Activated effector memory CD4-positive, alpha-beta T cell treated with anti-CD3 and anti-CD28 coated beads, Interleukin-2, amount 50 U/mL, for 16 hours (primary cell): ENCODE measurements around the gene EVX2.

ENCODE experiments used
- DNase-seq: peaks from one replicate; pipeline ENCODE4 v3.0.0-alpha.2; 2020

EVX2 gene

DNA sequence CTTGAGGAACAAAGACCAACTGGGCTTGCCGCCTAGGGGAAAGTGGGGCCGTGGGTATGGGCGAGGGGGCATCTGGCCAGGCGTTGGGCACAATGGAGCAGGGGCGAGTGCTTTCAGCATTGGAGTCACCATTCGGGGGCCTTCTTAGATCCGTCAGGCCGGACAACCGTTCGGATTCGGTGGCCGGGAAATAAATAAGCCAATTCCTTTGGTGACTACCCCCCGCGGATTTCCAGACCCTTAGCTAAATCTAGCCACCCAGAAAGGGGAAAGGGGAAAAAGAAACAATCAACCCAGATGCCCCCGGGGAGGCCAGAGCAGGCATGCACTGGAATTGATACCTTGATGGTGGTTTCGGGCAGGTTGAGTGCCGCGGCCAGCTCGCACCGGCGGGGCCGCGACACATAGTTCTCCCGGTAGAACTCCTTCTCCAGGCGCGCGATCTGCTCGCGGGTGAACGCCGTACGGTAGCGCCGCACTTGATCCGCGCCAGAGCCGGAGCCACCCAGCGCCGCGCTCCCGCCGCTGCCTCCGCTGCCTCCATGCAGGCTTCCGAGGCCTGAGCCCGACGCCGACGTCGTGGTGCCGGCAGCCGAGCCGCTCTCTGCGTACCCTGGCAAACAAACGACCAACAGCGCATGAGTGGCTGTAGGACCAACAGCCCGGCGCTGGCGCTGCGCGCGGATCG, 1.8 kb downstream of the EVX2 start:
- peak; percentile 63 for DNase-seq

DNA sequence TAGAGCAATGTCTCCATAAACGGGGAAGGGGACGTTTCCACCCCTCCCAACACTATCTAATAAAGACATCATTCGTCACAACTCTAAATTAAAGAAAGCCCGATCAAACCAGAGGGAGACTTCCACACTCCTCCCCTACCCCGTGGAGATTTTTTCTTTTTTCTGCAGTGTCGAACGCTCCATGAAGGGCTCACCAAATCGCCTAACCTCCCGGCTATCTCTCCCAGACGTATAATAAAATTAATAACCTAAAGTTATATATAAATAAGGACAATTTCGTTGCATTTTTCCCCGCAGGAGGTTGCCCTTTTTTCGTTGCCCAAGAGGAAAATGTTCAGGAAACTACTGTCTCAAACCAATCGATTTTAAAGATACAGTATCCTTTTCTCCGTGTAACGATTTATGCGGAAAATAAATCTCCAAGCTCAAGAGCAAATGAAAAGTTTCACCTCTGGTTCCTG, 2.4 kb downstream of the EVX2 start:
- DNase-seq: no peak

DNA sequence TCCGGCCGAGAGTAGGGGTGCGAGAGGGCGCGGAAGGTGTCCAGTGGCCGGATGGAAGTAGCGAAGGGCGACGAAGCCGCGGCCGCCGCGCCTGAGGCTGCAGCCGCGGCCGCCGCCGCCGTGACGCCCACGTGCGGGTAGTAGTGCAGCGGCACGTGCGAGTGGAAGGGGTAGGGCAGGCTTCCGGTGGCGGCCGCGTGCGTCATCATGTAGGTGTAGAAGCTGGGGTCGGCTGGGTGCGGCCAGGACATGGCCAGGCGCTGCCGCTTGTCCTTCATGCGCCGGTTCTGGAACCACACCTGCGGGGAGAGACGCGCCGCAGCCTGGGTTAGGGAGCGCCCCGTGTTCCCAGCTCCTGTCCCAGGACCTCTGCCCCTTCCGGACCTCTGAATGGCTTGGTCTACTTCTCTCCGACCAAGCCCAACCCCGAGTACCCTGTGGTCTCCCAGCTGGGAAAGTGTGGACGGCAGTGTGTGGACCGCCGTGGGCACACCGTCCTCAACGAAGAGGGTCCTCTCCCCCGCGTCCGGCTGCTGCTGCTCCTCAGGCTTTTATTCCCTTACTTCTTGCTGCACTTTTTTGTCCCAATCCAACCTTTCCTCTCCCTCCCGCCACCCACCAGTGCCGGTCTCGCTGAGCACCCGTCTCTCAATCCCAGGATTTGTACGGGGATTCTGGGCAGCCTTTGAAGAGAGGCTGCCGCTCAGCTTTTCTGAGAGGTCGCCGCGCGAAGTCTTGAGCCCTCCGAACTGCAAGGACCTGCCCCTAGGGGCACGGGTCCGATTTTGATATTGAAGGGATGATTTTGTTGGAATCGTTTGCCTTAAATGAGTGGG, 3.0 kb downstream of the EVX2 start:
- DNase-seq: peak; percentile 63

DNA sequence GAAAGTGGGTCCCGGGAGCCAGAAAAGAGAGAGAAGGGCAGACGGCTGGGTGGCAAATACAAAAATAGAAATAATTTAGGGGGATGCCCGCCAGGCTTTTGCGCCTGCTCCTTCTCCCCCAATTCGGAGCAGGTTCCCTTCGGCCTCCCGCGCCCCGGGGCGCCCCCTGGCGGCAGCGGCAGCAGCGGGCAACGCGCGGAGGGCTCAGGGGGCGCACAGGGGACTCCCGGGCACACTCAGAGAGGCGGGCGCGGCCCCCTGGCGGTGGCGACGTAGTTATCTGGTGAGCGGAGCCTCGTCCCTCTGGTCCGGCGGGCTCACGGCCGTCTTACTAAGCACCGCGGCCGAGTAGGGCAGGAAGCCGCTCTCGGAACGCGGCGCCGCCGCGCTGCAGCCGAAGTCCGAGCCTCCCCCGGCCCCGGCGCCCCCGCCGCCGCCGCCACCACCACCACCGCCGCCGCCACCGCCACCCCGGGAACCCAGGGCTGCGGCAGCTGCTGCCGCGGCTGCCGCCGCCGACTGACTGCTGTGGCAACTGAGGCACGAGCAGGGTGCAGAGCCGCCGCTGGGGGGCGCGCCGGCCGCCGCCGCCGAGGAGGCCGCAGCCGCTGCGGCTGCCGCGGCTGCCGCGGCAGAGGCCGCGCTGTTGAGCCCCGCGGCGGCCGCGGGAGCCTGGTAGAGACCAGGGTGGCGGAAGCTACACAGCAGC, 3.8 kb downstream of the EVX2 start:
- DNase-seq: peak; percentile 67

DNA sequence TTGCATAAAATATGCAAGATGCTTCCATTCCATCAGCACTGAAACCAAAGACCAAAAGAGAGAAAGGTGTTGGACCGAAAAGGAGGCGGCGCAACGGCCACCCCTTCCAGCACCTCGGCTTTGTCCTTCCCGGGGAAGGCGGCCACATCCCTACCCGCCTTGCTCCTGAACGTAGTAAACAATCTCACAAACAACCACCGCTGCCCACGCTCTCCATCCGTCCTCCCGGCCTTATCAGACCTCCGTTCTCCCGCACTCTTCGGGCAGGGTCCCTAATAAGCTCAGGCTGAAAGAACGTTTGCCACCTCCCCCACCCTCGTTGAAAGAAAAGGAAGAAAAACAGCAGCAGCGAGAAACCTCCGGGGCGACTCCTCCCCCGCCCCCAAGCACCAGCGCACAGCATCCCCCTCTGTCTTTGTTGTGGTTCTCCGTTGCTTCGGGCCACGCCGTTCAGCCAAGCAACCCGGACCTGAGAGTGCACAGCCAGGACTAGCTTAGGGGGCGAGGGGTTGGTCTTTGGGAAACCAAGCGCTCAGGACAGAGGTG, 4.4 kb downstream of the EVX2 start:
- DNase-seq: no peak

DNA sequence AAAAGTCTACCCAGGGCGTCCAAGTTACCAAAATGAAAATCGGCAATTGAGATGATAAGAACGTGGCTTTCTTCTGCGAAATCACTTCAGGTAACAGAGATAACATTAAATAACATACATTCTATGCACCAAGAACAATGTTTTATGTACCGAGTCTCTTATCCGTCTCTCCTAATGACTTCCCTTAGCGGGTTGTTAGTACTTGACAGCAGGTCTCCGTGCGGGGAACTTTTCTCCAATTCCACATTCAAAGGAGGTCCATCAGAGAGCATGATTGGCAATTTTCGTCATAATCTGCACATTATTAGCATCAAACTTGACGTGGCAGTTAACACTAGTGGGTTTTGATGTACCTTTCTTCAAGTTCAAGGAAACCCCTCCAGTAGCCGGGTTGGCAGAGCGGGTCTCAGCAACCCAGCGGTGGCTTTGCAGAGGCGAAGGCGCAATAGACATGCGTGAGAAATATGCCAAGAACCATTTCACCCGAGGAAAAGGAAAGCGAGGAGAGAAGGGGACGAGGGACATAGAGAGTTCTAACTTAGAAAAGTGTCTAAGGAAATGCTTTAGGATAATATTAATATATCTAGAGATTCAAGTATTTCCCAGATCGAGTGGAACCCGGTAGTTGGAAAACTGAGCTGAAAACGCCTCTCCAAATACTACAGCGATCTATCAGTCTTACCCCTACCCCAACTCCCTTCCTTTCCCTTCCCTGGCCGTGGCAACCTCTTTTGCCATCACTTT, 5.0 kb downstream of the EVX2 start:
- no peak for DNase-seq

DNA sequence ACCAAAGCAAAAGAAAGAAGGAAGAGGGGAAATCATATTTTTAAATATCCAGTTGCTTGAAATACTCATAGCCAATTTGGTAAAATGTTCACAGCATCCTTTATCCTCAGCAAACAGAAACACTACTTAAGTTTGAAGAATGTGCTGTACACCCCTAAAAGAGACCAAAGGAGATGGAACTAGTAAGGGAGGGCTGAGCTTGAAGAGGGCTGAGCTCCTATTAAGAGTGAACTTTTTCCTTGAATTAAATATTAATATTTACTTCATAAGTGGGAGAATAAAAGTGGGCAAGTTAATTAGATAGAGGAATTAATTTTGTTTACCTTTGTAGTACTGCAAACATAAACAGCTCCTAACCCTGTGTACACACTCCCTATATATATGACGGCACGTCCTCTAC, 7.0 kb downstream of the EVX2 start:
- no peak for DNase-seq

DNA sequence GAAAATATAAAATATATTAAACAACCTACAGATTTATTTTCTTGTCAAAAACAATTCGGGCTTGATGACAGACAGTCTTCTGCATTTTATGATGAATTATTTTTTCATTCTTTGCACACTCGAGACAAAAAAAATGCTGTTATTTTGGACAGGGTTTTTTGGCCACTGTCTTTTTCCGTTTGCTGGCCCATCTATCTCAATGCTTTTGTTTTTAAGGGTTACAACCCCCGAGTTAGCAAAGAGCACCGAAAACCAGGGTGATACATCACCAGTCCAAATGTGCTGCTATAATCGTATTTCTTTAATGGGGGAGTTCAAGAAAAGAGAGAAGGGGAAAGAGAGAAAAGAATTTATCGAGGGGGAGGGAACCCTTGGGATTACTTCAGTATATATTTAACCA, 7.7 kb downstream of the EVX2 start:
- no peak for DNase-seq

DNA sequence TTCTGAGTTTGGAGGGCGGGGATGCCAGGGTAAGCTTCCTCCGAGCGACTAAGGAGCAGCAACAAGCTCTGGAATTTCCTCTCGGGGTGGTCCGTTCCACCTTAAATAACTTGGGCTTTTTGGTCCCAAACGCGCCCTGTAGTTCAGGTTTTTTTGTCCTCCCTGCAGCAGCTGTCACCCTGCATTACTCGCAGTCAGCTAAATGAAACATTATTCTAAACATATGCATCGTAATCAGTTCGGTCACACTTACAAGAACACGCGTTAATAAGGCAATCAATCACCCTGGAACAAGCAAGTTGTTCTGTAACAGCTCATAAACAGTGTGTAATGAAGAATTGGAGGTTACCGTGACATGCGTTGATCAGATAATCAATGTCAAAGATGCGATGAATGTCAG, 8.3 kb downstream of the EVX2 start:
- DNase-seq: no peak

DNA sequence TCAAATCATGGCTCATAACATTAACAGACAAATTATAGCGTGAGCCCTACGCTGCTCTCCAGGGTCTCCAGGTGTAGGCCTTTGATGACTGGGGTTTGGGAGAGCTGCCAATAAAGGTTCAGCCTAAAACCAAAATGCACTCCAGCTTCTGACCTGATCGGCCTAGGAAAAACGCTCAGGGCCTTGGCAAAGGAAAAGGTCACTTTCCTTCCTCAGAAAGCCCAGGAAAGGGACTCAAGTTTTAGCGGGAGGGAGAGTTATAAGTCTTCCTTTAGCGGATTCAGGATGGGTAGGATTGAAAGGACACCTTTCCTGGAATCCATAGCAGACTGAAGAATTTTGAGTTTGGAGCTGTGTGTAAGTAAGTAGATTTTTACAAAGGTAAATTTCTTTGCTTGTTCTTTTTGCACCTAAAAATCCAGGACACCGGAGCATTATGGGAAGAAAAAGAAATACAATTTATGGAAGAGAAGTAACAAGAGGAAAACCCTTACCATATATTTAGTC, 8.8 kb downstream of the EVX2 start:
- no peak for DNase-seq

DNA sequence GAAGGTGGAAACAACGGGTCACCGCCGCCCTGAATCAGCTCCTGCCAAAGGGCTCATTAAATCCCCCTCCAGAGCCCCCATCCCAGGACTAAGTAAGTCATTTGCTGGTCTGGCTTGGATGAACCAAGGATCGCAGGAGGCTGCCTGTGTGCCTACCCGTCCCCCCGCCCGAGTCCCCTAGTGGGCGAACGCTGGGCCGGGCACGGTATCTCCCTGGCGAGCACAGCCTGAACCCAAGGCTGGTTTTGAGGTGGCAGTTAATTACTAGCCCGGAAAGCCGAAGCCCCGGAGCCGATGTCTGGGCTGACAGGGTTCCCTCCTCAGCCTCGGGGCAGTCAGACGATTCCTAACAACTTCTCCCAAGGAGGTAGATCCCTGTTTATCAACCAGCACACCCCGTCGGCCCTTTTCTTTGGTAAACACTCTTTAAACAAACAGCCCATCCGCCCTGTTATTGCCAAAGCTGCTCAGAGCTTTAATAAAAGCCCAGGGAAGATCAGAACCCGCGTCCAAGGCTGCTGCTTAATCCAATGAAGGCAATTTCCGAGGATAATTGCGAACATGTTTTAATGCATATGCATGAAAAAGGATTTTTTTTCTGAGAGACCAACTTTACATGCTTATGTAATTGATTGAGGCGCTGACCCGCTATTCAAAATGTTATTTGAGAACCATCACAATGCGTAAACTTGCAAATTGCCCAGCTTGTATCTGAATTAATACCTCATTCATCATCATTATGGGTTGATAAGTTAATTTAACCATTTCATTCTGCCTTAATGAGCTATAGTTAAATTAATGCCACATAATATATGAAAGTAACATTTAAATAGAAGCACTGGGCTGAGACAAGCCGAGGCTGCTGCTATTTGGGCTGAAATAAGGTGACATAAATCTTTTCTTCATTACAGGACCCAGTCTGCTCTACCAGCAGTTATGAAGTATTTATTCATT, 10.5 kb downstream of the EVX2 start:
- no peak for DNase-seq

DNA sequence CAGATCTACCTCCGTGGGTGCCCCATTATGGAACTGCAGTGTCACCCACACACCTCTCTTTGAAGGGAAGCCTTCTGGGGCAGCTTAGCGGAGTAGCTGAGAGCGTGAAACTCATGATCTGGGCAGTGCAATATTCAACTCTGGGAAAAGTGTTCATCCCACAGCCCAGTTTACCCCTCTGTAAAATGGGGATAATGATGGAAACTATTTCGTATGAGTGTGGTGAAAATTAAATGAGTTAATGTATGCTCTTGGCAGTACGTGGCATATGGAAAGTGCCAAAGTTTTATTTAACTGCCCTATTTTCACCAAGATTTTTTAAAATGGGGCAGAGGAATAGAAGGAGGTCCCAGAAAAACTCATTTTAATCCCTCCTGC, 11.5 kb downstream of the EVX2 start:
- no peak for DNase-seq

DNA sequence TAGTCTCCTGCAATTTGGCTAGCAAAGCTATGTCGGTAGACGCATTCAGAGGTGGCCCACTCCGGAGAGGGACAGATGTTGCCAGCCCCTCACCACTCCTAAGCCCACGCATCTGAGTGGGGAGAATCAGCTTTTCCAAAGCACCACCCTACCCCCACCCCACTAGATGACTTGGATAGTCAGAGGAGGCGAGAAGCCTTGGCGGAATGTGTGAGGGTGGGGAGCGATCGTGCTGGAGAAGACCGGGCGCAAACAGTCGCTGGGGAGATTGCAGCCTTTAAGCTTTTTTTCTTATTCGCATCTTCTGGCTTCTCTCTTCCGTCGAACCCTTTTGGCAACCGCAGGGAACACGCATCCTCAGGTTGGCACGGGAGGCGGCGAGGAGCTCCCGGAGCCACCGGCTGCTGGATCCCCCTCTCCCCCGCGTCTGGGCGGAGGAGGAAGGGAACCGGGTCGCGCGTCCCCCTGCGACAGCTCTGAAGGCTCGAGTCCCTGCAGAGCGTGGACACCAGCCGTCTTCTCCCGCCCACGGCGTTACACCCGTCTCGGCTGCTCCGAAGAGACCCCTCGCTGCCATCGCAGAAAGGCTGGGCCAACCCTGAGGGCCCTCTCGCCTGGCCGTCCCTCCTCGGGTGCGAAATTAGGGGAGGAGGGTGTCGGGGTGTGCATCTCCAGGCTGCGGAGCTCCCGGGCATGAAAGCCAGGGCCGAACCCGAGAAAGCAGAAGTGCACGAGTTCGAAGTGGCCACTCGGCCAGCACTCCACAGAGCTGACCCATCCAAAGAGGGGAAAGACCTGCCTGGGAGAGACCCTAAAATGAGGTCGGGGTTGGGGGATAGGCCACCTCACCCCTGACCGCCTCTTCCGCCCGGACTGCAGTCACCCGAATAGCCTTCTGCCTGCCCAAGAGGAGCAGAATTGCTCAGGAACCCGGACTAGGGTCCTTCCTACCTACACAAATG, 12.2 kb downstream of the EVX2 start:
- DNase-seq: no peak

DNA sequence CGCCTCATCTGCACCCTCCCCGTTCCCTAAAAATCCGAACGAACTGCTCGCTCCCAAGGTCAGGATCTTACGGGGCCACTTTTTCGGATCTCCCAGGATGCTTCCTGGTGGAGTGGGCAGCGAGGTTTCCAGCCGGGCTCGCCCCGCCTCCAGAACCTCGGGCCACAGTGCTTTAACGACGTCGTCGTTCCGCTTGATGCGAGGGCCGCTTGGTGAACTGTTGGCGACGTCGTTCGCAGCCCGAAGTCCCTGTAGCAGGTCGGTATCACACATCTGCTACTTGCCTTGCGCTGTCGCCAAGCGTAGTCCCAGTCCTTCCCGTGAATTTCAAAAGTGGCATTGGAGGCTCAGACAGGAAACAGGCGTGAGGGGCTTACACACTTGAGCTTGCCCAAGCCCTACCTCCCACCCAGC, 15.3 kb downstream of the EVX2 start:
- no peak for DNase-seq

DNA sequence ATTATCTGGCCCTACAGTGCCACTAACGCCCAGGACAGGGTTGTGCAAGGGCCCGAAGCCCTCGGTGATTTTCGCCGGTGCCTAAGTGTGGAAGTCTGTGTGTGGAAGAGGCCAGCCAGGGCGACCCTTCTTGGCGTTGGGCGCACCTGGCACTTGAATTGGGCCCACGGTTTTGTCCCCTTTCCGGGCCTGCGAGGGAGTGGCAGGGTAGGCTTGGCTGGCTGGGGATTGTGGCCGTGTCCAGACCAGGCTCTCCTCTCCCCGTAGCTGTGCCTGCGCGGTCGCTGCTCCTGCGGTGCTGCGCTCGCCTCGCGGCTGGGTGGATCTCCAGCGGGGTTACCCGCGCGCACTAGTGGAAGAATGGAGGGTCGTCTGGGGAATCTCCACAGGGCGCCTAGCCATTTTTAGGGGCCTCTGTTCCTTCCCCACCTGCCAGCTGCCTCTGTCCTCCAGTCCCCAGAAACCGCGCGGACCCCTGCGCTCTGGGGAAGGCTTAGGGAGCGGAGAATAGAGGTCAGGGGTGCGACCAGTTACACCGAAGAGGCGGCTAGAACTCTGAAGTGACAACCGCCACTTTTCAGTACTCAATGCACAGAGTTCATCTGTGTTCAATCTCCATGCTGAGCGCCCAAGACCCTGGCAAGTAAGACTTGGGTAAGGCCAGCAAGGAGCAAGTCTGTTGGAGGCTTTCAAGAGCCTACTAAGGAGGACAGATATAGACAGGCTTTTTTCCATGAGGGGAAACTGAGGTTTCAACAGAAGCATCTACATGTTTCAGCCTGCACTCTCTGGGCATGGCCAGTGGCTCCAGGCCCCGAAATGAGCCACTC, 16.0 kb downstream of the EVX2 start:
- no peak for DNase-seq

DNA sequence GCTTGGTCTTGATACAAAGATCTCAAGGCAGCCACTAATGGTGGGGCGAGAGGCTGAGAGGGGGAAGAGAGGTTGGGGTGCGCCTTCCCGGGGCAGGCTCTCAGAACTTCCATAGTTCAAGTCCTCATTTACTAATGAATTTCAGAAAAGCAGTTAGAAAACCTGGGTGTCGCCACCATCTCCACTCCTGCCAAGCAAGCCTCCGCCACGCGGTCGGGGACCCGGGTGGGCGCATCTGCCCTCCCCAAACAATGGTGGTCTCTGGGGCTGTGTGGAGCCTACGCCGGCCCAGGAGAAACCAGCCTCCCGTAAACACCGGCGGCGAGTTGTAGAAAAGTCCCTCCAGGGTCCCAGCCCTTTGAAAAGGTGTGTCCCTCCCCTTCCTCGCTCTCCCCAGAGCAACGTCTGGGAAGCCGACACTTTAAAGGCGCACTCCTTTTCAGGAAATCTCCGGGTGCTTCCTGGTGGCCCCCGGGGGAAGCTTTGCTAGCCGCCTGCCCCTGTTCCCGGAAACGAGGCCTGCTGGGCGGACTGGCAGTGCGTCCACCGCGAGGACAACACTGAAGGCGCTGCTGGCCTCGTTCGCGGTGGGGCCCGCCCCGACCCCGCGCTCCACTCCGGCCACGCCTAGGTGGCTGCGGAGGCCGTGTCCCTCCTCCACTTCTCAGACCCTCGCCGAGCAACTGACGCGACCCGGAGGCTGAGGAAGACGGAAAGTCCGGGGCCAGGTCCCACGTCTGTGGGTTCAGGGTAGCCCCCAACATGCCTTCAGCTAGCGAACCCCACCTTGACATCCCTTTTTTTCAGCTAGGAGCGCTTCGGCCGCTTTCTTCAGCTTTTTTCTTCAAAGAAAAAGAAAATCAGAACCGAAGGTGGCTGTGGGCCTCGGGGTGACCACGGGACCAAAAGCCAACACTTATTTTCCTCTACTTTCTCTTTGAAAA, 16.8 kb downstream of the EVX2 start:
- DNase-seq: no peak

DNA sequence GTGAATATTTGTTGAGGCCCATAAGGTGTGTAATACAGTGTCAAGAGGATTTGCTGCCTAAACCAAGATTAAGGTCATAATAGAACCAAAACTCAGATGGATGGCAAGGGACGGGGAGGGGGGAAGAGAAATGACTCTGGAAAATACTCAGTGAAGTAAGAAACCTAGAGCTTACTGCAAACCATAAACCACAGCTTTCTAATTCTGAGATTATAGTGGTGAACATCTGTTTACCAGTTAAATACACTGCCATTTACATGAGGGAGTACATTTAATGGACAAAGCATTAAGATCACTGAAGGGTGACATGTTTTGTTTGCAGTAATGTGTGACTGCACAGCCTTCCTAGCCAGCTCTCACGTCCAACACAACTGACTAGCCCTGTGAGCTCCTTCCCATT, 19.8 kb downstream of the EVX2 start:
- DNase-seq: no peak

DNA sequence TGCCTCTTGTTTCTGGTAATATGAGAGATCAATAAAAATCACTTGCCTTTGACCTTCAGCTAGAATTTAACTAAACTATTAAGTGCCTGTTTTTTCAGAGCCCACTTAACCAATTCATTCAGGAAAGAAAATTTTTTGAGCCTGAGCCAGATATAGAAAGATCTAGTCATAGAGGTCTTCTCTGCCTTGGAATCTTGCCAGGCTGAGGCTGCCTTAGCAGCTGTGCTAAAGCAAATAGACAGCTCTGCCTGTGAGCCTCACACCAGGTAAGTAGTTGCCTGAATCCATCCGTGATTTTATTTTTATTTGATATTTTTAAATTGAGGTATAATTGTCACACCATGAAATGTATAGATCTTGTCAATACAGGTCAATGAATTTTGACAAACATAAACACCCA, 27.4 kb downstream of the EVX2 start:
- DNase-seq: no peak
